Mesothelial cell of epicardium (in vitro differentiated cells): Measurements from ENCODE around the gene FAM20B. TPM values are rescaled to one million over a fixed set of nuclear protein-coding genes. Genes with fewer than 3 reads are reported as not detected.

Experiments
- DNase-seq, 2 experiments: peaks; one replicate each; pipeline ENCODE4 v3.0.0; 2021; ENCODE audit warnings: low spot score in 2 of 2; ENCODE audit not compliant: unreplicated experiment in 2 of 2
- H3K27ac Mint-ChIP-seq: 2 replicates; pipeline ENCODE4 v1.8.0; 2021; ENCODE audit warnings: mixed read lengths
- H3K27me3 Mint-ChIP-seq: 2 replicates; pipeline ENCODE4 v1.8.0; 2021; ENCODE audit warnings: low read depth, mixed read lengths
- H3K36me3 Mint-ChIP-seq: 2 replicates; pipeline ENCODE4 v1.8.0; 2021; ENCODE audit warnings: mixed read lengths
- H3K4me1 Mint-ChIP-seq: 2 replicates; pipeline ENCODE4 v1.8.0; 2021; ENCODE audit warnings: mixed read lengths
- H3K4me3 Mint-ChIP-seq: 2 replicates; pipeline ENCODE4 v1.8.0; 2021; ENCODE audit warnings: mild to moderate bottlenecking, moderate library complexity, mixed read lengths
- H3K9me3 Mint-ChIP-seq: 2 replicates; pipeline ENCODE4 v1.8.0; 2021; ENCODE audit warnings: mixed read lengths
- CTCF ChIP-seq: fragments of 200-600 bp; sonication (generic); IDR thresholded peaks from one replicate; pipeline ENCODE4 v1.5.0; 2021; ENCODE audit warnings: antibody characterized with exemption; ENCODE audit not compliant: unreplicated experiment
- total RNA-seq: library from RNA; stranded (reverse); gene quantifications from 3 replicates; pipeline ENCODE4 v1.2.1, GENCODE V29; 2021

The FAM20B gene
- total RNA-seq, 1 donor from 2014 or later: 52.2 TPM

GRCh38 chr1:179058487-179059483 is 33.1 kb downstream of the FAM20B start:
- no peak for DNase-seq
- no peak overlapping the region for H3K4me3 Mint-ChIP-seq
- no peaks in the 10 kb centered on the region for H3K27me3 Mint-ChIP-seq
- TF ChIP-seq CTCF: no peak
- peaks cover 49% of the 10 kb centered on the region for H3K36me3 Mint-ChIP-seq
- peak overlapping the region; percentile 64 for H3K27ac Mint-ChIP-seq
- H3K9me3 Mint-ChIP-seq: peaks cover 16% of the 10 kb centered on the region
- peaks cover 18% of the 10 kb centered on the region for H3K4me1 Mint-ChIP-seq

- TF ChIP-seq CTCF: no peak
- Mint-ChIP-seq H3K4me3 (no peak overlapping the region), H3K27me3 (no peaks in the 10 kb centered on the region), H3K27ac (no peak overlapping the region), H3K9me3 (peaks cover 4% of the 10 kb centered on the region), H3K4me1 (peaks cover 18% of the 10 kb centered on the region), H3K36me3 (peaks cover 34% of the 10 kb centered on the region)
- DNase-seq: no peak
Measured at GRCh38 chr1:179061360-179062282, 35.9 kb downstream of the FAM20B start.

- H3K27ac Mint-ChIP-seq: no peak overlapping the region
Measured at GRCh38 chr1:179066471-179066870, 40.8 kb downstream of the FAM20B start.

GRCh38 chr1:179077396-179077795 is 51.7 kb downstream of the FAM20B start:
- no peak for TF ChIP-seq CTCF
- no peak overlapping the region for H3K4me3 Mint-ChIP-seq
- no peaks in the 10 kb centered on the region for H3K9me3 Mint-ChIP-seq
- H3K36me3 Mint-ChIP-seq: peaks cover 5% of the 10 kb centered on the region
- DNase-seq: no peak
- no peaks in the 10 kb centered on the region for H3K27me3 Mint-ChIP-seq
- H3K27ac Mint-ChIP-seq: no peak overlapping the region
- peaks cover 8% of the 10 kb centered on the region for H3K4me1 Mint-ChIP-seq

More at GRCh38 chr1:179066471-179066870, 40.8 kb downstream of the FAM20B start:
- H3K27me3 Mint-ChIP-seq: no peaks in the 10 kb centered on the region
- no peak for DNase-seq
- H3K36me3 Mint-ChIP-seq: peaks cover 29% of the 10 kb centered on the region
- no peaks in the 10 kb centered on the region for H3K4me1 Mint-ChIP-seq
- H3K4me3 Mint-ChIP-seq: no peak overlapping the region
- no peaks in the 10 kb centered on the region for H3K9me3 Mint-ChIP-seq
- TF ChIP-seq CTCF: no peak

GRCh38 chr1:179079113-179079761 is 53.5 kb downstream of the FAM20B start:
- Mint-ChIP-seq H3K27me3 (no peaks in the 10 kb centered on the region), H3K9me3 (no peaks in the 10 kb centered on the region), H3K4me3 (no peak overlapping the region), H3K27ac (no peak overlapping the region), H3K36me3 (peaks cover 1% of the 10 kb centered on the region), H3K4me1 (peaks cover 16% of the 10 kb centered on the region)
- DNase-seq: peak in 1 of 2 experiments; percentile 44
- peak; percentile 58 for TF ChIP-seq CTCF
